ENCODE measurements around the gene DLX1.
"Not testable (repeated sequence)": the region's sequence is repeated elsewhere in the genome, so short reads cannot be mapped to it uniquely, and the experiment has no call there.

Gene DLX1

GRCh38 chr2:172066394-172066886 lies 18.9 kb upstream of the DLX1 start:
- DNase-seq = peak; percentile 100

DNA sequence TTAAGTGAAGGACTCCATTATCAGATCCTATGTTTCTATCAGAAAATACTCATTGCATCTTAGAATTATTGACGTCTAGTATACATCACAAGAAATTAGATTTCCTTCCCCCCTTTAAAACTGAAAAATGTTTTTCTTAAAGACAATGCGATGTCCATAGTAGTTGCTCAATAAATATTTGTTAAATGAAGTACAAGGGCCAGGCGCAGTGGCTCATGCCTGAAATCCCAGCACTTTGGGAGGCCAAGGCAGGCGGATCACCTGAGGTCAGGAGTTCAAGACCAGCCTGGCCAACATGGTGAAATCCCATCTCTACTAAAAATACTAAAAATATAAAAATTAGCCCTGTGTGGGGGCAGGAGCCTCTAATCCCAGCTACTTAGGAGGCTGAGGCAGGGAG lies 17.4 kb upstream of the DLX1 start:
- DNase-seq = not testable (repeated sequence)

- DNase-seq = no peak
Observed at GRCh38 chr2:172070936-172071335, 14.4 kb upstream of the DLX1 start.

GRCh38 chr2:172072303-172072702 lies 13.0 kb upstream of the DLX1 start:
- no peak for DNase-seq

GRCh38 chr2:172072706-172073105 lies 12.6 kb upstream of the DLX1 start:
- DNase-seq = peak; percentile 100

DNA sequence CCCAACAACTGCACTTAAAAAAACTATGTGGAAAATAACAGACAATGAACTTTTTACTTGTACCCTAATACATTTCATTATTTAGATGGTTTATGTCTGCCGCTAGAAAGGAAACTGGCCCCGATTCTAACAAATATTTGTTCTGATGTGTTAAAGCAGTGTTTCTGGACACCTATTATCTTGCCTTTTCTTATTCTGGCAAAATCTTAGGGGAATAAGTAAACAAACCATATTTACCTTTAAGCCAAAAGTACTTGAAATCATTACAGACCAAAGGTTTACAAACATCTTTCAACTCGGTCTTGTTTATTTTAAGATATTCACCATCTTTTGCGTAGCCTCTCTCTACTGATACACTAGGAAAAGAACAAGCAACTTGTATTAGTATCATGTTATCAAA lies 11.8 kb upstream of the DLX1 start:
- no peak for DNase-seq

DNA sequence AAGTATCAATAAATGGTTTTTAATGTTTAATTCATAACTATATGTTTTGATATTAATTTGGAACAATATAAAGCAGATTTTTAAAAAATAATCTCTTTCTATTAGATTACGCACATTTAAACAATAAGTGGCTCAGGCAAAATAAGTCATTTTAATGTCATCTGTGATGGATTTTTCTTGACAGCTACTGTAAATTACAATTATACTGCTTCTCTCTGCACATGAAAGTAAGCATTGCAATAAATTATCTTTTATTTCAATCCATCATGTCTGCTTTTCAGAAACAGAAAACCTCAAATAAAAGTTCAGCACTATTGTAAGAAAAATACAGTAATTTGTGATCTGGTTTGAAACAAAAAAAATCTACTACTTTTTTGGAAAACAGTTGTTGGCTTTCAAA lies 11.1 kb upstream of the DLX1 start:
- no peak for DNase-seq

DNA sequence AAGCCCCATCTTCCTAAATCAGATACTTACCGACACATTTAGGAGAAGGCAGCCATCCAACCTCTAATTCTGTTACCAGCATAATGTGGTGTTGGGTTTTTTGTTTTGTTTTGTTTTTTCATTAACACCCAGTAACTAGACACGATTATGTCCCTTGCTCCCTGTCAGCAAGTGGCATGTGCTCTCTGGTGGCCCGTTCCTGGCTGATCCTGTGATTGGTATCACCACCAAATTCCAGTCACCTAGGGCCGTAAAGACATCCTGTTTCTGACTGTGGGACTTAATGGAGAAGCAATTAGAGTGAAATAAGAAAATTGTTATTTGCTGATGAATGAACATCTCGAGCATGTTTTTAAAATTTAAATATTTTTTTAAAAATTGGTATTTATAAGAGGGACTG lies 5.9 kb upstream of the DLX1 start:
- no peak for DNase-seq

GRCh38 chr2:172079838-172080640 lies 5.3 kb upstream of the DLX1 start:
- DNase-seq = no peak

DNA sequence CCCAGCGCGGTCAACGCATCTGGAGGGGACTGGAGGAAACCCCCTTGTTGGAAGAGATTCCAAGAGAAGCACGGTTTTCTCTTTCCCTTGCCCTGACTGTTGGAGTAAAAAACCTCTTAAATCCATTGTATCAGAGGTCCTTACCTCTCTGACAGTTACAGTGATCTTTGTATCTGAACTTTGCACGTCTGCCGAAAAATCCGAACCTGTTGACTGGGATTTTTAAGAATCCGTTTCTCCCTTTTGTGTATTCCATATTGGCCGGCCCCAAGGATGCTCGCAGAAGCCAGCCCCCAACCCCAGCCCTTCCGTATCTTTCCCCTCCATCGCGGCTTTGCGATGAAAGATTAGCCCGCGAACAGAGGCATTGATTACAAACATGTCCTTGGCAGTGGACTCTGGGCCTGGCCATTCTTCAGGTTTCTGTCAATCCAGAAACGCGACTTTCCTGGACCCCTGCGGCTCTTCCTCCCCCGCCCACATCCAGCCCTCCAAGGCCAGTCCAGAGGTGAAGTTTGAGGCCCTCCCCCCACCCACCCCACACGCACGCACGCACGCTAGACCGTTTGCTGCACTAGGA lies 4.6 kb upstream of the DLX1 start:
- no peak for DNase-seq

DNA sequence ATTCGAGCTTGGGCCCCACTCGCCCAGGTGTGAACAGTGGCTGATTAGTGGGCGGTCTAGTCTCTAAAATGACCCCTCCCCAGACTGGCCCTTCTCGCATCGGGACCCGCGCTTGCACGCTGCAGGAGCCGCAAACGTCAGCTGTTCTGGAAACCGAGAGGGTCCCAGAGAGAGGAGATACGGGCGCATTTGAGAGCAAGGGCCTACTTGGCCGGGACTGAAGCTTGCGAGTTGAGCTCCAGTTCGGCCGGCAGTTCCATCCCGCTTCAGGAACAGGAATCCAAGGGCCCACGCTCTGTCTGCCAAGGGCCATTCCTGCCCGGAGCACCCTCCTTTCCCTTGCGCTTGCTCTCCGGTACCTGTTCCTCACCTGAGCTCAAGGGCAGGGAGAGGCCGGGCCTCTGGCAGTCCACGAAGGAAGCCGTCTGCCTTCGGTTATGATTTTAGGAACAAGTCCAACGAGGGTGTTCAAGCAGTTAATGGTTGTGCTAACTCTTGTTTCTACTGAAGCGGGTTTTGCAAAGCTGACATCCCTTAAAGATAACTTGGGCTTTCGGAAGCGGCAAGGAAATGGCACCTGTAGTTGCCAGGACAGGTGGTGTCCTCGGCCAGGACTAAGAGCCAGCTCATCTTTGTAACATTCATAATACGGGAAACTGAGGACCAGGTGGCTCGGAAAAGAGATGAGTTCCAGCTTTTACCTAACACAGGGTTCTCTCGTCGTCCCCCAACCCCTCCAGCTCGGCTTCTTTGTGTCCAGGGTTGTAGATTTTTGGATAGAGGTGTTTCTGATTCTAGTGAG lies 3.9 kb upstream of the DLX1 start:
- DNase-seq = no peak

DNA sequence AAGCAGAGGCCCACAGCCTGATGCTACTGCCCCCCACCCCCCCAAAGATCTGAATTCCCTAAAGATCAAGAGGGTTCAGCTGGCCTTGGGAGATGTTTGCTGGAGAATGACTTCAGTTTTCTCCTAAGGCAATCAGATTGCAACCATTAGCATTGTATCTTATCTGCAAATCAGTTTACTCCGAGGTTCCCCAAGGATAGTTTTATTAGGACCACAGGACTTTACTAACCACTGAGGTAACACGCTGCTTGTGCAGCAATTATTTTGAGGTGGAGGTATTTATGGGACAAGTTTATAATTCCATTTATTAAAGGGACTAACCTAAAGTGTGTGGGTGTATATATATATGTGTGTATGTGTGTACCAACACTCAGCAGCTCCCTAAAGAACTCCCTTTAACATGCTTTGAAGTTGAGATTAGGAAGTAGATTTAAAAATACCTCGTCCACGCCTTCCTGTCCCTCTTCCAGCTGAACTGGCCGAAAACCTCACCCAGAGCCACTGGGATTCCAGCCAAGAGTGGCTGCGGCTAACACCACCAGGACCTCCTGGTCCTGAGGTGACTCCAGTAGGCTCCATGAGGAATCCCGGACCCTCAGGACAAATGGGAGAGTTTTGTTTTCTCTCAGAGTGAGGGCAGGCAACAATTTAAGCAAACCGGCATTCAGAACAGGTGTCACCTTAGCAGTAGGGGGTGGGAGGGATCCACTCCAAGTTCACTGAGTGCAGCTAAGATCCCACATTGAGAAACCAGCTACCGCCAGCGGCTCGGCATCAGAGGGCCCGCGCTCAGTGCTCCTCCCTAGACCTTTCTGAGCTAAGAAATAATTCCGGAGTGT lies 3.0 kb upstream of the DLX1 start:
- no peak for DNase-seq

GRCh38 chr2:172082944-172083627 lies 2.2 kb upstream of the DLX1 start:
- no peak for DNase-seq

DNA sequence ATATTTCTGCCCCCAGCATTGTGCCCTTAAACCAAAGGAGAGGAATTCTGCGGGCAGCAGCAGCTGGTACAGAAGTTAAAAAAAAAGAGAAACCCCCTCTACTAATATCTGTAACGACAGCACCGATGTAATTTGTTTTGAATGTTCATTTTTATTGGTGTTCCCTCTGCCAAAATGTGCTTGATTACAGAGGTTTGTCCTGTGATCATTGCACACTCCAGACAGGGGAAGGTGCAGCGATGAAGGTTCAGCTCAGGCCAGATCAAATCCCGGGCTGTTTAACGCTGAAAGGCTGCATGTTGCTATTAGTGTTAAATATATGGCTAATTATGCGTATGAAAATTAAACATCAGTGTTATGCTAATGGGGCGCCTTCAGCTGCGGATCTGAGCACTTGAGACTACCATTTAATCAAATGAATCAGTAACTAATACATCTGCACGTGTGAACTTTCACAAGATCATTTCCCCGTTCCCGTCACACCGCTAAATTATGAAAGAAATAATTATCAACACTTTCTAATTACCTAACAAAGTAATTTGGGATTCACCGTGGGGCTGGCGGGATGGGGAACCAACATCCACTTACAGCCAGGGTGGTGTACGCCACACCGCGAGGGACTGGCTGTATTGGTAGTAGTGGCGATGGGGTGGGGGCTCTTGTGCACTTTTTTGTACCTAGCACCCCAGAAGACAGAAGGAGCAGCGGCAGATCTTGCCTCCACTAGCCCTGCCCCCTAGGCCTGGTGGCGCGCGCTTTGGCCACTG lies 1.5 kb upstream of the DLX1 start:
- DNase-seq = no peak

- DNase-seq = no peak
Observed at GRCh38 chr2:172084395-172084644, 987 bp upstream of the DLX1 start.

DNA sequence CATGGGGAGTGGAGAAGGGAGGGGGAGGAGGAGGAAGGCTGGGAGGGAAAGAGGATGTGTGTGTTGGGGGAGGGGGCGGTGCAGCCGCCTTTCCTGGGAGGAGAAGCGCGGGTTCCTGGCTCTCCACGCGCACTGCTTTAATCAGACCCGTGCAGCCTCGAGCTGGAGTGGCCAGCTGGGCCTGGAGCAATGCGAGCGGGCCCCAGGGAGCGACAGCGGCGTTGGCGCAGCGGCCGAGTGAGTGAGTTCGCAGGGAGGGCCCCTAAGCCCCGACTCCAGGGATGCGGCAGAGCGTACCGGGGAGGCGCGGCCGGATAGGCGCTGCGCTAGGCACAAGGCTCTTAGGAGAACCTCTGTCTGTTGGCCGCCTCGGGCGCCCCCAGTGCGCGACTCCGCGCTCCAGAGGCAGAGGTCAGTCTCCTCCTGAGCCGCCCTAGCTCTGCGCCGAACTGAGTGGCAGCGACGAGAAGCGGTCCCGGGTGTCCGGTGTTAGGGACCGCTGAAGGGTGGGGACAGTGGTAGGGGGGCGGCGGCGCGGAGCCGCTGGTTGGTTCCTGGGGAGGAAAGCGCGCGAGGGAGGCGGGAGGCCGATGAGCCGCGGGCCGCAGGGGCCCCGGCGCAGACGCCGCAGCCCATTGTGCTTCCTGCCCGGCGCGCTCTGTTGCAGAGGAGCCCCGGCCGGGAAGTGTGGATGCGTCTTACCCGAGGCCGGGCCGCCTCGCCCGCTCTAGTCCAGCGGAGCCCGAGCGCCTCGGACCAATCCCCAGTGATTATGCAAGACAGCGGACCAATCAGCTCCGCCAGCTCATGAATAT lies 455 bp upstream of the DLX1 start:
- no peak for DNase-seq

- no peak for DNase-seq
Observed at GRCh38 chr2:172086241-172087206, 1.2 kb downstream of the DLX1 start.

GRCh38 chr2:172087207-172087779 lies 2.0 kb downstream of the DLX1 start:
- no peak for DNase-seq

DNA sequence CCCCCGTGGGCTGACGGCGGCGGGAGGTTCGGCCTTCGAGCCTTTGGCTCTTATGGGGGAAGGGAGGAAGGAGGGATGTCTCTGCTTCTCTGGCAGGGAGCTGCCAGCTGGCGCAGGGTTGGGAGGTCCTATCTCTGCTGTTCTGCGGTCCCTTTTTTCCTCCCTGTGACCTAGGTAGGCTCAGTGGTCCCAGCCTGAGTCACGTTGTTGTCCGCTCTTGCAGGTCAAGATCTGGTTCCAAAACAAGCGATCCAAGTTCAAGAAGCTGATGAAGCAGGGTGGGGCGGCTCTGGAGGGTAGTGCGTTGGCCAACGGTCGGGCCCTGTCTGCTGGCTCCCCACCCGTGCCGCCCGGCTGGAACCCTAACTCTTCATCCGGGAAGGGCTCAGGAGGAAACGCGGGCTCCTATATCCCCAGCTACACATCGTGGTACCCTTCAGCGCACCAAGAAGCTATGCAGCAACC lies 2.5 kb downstream of the DLX1 start:
- no peak for DNase-seq

All from NCI-H2227 treated with DMSO at 0.1 percent for 48 hours (cell line).